ENCODE data around the gene CD99.

DNA sequence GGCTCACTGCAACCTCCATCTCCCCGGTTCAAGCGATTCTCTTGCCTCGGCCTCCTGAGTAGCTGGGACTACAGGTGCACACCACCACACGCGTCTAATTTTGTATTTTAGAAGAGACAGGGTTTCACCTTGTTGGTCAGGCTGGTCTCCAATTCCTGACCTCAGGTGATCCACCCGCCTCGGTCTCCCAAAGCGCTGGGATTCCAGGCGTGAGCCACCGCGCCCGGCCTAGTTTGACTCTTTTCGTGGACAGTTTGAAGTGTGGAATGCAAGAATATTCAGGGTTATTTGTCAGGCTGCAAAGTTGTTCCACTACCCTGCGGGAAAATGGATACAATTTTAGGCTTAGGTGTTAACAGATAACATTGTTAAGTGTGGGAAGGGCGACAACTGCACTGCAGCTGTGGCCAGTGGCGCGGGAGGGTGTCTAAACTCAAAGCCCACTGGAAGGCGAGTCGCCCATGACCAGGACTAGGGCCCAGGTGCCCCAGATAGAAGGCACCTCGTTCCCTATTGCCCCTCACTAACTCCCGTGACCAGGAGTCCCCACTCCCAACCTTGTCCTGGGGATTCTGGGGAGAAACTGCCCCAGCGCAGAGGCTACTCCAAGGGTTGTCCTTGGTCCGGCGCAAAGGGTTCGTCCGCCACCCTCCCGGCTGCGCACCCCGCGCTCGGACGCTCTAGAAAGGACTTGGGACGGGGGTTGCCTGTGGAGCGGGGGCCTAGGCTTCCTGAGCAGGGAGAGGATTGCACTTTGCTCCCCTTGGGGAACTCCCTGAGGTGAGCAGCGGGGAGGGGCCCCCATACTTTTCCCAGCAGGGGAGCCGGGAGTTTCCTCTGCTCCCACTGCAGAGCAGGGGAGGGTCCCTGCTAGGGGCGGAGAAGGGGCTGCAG is 1.1 kb upstream of the CD99 start:
- TF ChIP-seq, protein P1, sequence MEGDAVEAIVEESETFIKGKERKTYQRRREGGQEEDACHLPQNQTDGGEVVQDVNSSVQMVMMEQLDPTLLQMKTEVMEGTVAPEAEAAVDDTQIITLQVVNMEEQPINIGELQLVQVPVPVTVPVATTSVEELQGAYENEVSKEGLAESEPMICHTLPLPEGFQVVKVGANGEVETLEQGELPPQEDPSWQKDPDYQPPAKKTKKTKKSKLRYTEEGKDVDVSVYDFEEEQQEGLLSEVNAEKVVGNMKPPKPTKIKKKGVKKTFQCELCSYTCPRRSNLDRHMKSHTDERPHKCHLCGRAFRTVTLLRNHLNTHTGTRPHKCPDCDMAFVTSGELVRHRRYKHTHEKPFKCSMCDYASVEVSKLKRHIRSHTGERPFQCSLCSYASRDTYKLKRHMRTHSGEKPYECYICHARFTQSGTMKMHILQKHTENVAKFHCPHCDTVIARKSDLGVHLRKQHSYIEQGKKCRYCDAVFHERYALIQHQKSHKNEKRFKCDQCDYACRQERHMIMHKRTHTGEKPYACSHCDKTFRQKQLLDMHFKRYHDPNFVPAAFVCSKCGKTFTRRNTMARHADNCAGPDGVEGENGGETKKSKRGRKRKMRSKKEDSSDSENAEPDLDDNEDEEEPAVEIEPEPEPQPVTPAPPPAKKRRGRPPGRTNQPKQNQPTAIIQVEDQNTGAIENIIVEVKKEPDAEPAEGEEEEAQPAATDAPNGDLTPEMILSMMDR (IDR thresholded peaks at IDR 0.05; ENCODE audit: low read length): no peak
- no peak for TF ChIP-seq EZH2 (IDR thresholded peaks at IDR 0.05; ENCODE audit: borderline replicate concordance, low read length)
